HUDEP-2 (cell line): ENCODE data around the gene NVL.
A peak's percentile ranks its signal among the peaks of the same experiment; 100 is the strongest.
"Not testable (repeated sequence)": the region's sequence is repeated elsewhere in the genome, so short reads cannot be mapped to it uniquely, and the experiment has no call there.

Experiments used
- DNase-seq, 76 experiments: peaks; one replicate each; lab custom pipeline; 2025; ENCODE audit not compliant: unreplicated experiment in 76 of 76; lab: John Stamatoyannopoulos, UW

Gene NVL

DNA sequence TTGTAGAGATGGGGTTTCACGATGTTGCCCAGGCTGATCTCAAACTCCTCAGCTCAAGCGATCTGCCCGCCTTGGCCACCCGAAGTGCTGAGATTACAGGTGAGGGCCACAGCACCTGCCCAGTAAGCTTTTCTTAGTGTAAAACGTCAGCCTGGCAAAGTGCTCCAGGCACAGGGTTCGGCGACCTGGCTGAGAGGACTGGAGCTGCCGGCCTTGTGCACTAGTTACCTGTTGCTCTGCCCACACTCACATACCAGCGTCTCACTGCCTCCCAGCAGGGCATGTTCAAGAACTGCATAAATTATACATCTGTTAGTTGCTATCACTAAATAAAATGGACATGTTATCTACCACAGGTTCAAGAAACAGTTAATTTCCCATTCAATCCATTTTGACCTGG lies 91.8 kb downstream of the NVL start:
- DNase-seq = no peak

GRCh38 chr1:224237119-224237881 lies 92.7 kb downstream of the NVL start:
- no peak for DNase-seq

GRCh38 chr1:224235813-224236493 lies 94.0 kb downstream of the NVL start:
- DNase-seq = no peak

- no peak for DNase-seq
These were observed 96.0 kb downstream of the NVL start for GRCh38 chr1:224234017-224234416.

GRCh38 chr1:224226849-224227502 lies 103.0 kb downstream of the NVL start:
- no peak for DNase-seq

- DNase-seq = no peak
These were observed 105.9 kb downstream of the NVL start for GRCh38 chr1:224223819-224224714.

DNA sequence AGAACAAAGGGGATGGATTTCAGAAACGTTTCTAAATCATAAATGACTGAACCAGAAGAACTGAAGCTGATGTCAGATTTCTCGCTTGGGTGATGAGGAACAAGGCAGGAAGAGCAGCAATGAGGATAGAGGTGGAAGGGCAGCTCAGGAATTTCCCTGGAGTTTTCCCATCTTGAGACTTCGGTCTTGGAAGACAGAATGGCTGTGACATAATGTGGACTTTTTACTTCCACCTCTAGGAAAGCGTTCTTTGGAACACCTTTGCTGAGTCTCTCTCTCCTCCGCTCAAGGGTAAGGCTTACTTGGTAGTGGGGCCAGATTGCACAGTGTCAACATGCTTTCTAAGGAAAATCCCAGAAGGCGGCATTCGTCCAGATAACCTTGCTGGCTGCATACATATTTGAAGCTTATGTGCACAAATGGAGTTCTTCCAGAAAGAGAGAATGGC lies 110.3 kb downstream of the NVL start:
- no peak for DNase-seq

GRCh38 chr1:224219011-224219611 lies 110.9 kb downstream of the NVL start:
- no peak for DNase-seq

GRCh38 chr1:224217655-224218623 lies 112.0 kb downstream of the NVL start:
- DNase-seq = no peak

DNA sequence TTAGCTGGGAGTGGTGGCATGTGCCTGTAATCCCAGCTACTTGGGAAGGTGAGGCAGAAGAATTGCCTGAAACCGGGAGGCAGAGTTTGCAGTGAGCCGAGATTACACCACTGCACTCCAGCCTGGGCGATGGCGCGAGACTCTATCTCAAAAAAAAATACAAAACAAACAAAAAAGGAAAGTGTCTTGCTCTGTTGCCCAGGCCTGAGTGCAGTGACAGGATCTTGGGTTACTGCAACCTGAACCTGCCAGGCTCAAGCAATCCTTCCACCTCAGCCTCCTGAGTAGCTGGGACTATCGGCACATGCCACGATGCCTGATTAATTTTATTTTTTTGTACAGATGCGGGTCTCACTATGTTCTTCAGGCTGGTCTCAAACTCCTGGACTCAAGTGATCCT lies 113.6 kb downstream of the NVL start:
- DNase-seq = no peak

DNA sequence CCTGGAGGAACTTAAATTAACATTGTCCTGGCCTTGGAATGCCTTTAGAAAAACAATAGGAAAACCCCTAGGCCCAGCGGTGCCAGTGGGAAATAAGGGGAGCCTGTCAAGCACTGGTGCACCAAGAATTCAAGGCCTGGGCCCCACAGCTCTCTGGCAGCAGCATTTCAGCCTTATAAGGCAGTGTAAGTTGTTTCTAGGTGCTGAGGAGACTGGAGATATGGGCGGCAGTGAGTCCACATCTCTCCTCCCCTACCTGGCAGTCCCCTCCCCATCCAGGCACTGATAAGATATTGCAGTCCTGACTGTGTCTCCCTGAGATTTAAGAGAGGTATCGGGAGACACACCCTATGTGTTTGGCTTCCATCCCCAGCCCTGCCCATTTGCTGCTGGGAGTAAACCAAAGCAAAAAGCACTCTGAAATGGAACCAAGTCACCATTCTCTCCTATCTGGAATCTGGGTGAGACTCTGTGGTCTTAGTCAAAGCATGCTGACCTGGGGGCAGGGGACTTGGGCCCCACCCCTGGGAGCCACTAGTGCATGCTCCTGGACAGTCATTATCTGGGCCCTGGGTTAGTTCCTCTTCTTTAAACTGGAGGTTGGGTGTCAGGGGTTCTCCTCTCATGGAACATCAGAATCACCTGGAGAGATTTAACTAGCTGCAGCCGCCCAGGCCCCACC lies 116.4 kb downstream of the NVL start:
- DNase-seq = peak in 26 of 76 experiments; percentile 3 to 30 (median 15)

GRCh38 chr1:224212618-224213061 lies 117.3 kb downstream of the NVL start:
- DNase-seq = no peak

DNA sequence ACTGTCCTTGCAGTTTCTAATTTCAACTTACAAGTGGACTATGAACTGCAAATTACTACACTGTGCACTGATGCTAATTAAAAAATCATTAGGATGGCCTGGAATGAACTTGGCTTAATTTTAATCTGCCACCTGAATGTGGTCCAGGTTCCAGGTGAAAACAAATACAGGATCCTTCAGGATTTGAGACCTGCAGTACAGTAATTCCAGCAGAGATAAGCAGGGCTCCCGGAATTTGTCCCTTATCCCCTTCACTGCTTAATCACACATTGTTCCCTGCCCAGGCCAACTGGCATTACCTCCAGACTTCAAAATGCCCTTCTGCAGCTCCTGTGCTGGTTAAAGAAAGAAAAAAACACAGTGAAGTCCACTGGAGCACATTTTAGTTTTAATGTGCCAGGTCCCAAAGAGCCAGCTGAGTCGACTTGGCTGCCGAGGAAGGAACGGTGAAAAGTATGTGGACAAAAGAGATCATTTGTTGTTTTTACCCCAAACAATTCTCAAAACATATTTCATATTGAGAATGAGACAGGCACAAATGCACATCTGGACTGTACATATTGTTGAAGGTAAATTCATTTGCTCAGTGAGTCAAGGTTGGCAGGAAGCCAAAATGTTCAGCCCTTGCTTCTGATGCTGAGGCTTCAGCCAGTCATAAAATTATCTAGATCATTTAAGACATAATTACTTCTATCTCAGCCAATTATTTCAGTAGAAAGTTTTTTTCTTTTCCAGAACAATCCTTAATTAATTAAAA lies 118.6 kb downstream of the NVL start:
- peak in 19 of 76 experiments; percentile 1 to 47 (median 11) for DNase-seq

DNA sequence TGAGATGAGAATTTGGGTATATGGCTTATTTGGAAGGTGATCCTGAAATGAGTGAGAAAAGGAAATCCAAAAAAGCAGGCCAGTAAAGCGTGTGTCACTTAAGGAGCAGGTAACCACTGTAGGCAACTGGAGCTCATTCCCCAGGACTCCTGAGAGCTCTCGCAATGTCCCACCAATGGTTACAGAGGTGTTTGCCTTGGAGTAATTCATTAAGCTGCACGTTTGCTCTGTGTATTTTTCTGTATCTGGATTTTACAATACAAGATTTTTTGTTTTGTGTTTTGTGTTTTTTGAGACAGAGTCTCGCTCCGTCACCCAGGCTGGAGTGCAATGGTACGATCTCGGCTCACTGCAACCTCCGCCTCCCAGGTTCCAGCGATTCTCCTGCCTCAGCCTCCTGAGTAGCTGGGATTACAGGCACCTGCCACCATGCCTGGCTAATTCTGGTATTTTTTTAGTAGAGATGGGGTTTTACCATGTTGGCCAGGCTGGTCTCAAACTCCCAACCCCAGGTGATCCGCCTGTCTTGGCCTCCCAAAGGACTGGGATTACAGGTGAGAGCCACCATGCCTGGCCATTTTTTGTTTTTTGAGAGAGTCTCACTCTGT lies 123.9 kb downstream of the NVL start:
- DNase-seq = not testable (repeated sequence)

GRCh38 chr1:224205438-224205840 lies 124.5 kb downstream of the NVL start:
- peak in 20 of 76 experiments; percentile 6 to 33 (median 14) for DNase-seq

DNA sequence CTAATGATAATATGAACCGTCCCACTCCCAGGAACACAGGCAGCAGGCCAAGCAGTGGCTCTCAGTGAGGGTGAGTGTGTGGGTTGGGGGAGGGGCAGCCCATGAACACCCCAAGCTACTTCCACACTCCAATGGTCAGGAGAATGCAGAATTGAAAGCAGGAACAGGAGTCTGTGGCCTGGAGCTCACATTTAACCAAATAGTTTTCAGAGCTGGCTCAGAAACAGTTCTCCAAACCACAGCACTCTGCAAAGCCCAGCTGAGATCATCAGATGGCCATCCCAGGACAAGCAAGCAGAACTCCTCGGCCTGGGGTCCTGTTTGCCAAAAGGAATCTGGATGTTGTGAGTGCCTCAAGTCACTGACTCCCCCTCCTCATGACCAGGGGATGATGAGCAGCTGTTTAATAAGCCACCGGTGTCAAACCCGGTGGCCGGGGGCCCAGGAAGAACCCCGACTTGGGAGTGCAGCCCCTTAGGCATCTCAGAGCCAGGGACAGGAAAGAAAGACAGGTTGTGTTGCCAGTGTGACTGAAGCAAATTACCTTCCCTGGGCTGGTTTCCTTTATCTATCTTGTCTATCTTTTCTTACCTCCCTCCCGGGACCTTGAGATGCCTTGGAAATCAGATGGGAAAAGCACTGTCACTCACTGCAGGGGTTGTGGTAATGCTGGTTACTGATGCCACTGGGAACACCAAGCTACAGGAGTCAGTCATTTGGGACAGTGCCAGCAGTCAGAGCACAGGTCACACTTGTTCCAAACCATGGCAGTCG lies 126.5 kb downstream of the NVL start:
- no peak for DNase-seq

GRCh38 chr1:224201853-224202252 lies 128.1 kb downstream of the NVL start:
- DNase-seq = no peak
